SK-N-SH treated with all-trans-retinoic acid at 6 μM for 48 hours (cell line): Measurements from ENCODE around the gene ADRA1B.

Experiments
- ATAC-seq: fragments of 200-7000 bp; cut with Tn5 transposase; 3 replicates; pipeline ENCODE4 v1.9.1; 2020; ENCODE audit warnings: mild to moderate bottlenecking, moderate library complexity
- ARNTL ChIP-seq: fragments of 450-650 bp; formaldehyde crosslinking; IDR thresholded peaks from 2 replicates; pipeline ENCODE4 v1.5.0; 2020; ENCODE audit warnings: low read depth, mild to moderate bottlenecking, moderate library complexity, borderline replicate concordance
- CSDC2 ChIP-seq: fragments of 250-450 bp; sonication (Bioruptor Pico); IDR thresholded peaks from 2 replicates; pipeline ENCODE4 v1.5.0; 2020; ENCODE audit warnings: mild to moderate bottlenecking, moderate library complexity
- CSRNP3 ChIP-seq: fragments of 250-450 bp; sonication (Bioruptor Pico); IDR thresholded peaks from 2 replicates; pipeline ENCODE4 v1.5.1; 2021; ENCODE audit warnings: mild to moderate bottlenecking, moderate library complexity
- ESRRG ChIP-seq: fragments of 250-450 bp; sonication (Bioruptor Pico); IDR thresholded peaks from 2 replicates; pipeline ENCODE4 v1.6.1; 2021; ENCODE audit warnings: mild to moderate bottlenecking
- GLIS3 ChIP-seq: fragments of 250-450 bp; sonication (Bioruptor Pico); IDR thresholded peaks from 2 replicates; pipeline ENCODE4 v1.5.0; 2020; ENCODE audit warnings: mild to moderate bottlenecking, moderate library complexity
- ISL1 ChIP-seq: fragments of 250-450 bp; sonication (Bioruptor Pico); IDR thresholded peaks from 2 replicates; pipeline ENCODE4 v2.1.2; 2022; ENCODE audit warnings: mild to moderate bottlenecking, moderate library complexity
- OSR1 ChIP-seq: fragments of 250-450 bp; sonication (Bioruptor Pico); IDR thresholded peaks from 2 replicates; pipeline ENCODE4 v1.8.0; 2022; ENCODE audit warnings: moderate library complexity, mild to moderate bottlenecking, inconsistent platforms
- PATZ1 ChIP-seq: fragments of 250-450 bp; sonication (Bioruptor Pico); IDR thresholded peaks from 2 replicates; pipeline ENCODE4 v1.8.0; 2020; ENCODE audit warnings: mild to moderate bottlenecking, moderate library complexity, borderline replicate concordance
- POU6F1 ChIP-seq: fragments of 250-450 bp; sonication (Bioruptor Pico); IDR thresholded peaks from 2 replicates; pipeline ENCODE4 v1.8.0; 2021; ENCODE audit warnings: low read depth, mild to moderate bottlenecking, moderate library complexity, borderline replicate concordance
- PPARA ChIP-seq: fragments of 250-450 bp; sonication (Bioruptor Pico); IDR thresholded peaks from 2 replicates; pipeline ENCODE4 v1.5.0; 2020; ENCODE audit warnings: mild to moderate bottlenecking, borderline replicate concordance
- RARB ChIP-seq: fragments of 250-450 bp; sonication (Bioruptor Pico); IDR thresholded peaks from 2 replicates; pipeline ENCODE4 v1.8.0; 2021; ENCODE audit warnings: mild to moderate bottlenecking, moderate library complexity
- SNAI2 ChIP-seq: fragments of 250-450 bp; sonication (Bioruptor Pico); IDR thresholded peaks from 2 replicates; pipeline ENCODE4 v1.5.0; 2020; ENCODE audit warnings: mild to moderate bottlenecking, moderate library complexity
- TCF4 ChIP-seq: fragments of 250-450 bp; sonication (Bioruptor Pico); IDR thresholded peaks from 2 replicates; pipeline ENCODE4 v1.8.0; 2021; ENCODE audit warnings: mild to moderate bottlenecking, moderate library complexity, borderline replicate concordance
- TSHZ2 ChIP-seq: fragments of 250-450 bp; sonication (Bioruptor Pico); IDR thresholded peaks from 2 replicates; pipeline ENCODE4 v1.5.0; 2020; ENCODE audit warnings: mild to moderate bottlenecking, moderate library complexity
- ZC3H10 ChIP-seq: fragments of 250-450 bp; sonication (Bioruptor Pico); IDR thresholded peaks from 2 replicates; pipeline ENCODE4 v1.5.1; 2021; ENCODE audit warnings: mild to moderate bottlenecking, moderate library complexity
- ZFP3 ChIP-seq: fragments of 250-450 bp; sonication (Bioruptor Pico); IDR thresholded peaks from 2 replicates; pipeline ENCODE4 v1.5.0; 2020; ENCODE audit warnings: mild to moderate bottlenecking, moderate library complexity
- ZFP30 ChIP-seq: fragments of 450-650 bp; formaldehyde crosslinking; IDR thresholded peaks from 2 replicates; pipeline ENCODE4 v1.5.0; 2022; ENCODE audit warnings: mild to moderate bottlenecking, moderate library complexity
- ZNF565 ChIP-seq: fragments of 450-650 bp; formaldehyde crosslinking; conservative IDR thresholded peaks from 2 replicates; pipeline ENCODE4 v1.5.0; 2020; ENCODE audit warnings: low read depth, mild to moderate bottlenecking, moderate library complexity
- ZNF70 ChIP-seq: fragments of 450-650 bp; formaldehyde crosslinking; IDR thresholded peaks from 2 replicates; pipeline ENCODE4 v1.5.0; 2020; ENCODE audit warnings: mild to moderate bottlenecking, moderate library complexity
- ZNF8 ChIP-seq: fragments of 450-650 bp; formaldehyde crosslinking; IDR thresholded peaks from 2 replicates; pipeline ENCODE4 v1.5.0; 2020; ENCODE audit warnings: mild to moderate bottlenecking, moderate library complexity
- TF ChIP-seq, protein P1 (sequence below): fragments of 250-450 bp; sonication (Bioruptor Pico); IDR thresholded peaks from 2 replicates; pipeline ENCODE4 v1.5.1; 2020; ENCODE audit warnings: low read depth, mild to moderate bottlenecking, moderate library complexity

Gene ADRA1B

GRCh38 chr5:159884917-159885620 lies 31.2 kb upstream of the ADRA1B start:
- ATAC-seq, result no peak
- TF ChIP-seq CSDC2, result no peak
- TF ChIP-seq ZNF8 (CRISPR knock-in tag), result no peak
- no peak for TF ChIP-seq PPARA (CRISPR knock-in tag)
- TF ChIP-seq SNAI2 (CRISPR knock-in tag), result no peak
- TF ChIP-seq ZFP3 (CRISPR knock-in tag), result no peak
- TF ChIP-seq, protein P1, sequence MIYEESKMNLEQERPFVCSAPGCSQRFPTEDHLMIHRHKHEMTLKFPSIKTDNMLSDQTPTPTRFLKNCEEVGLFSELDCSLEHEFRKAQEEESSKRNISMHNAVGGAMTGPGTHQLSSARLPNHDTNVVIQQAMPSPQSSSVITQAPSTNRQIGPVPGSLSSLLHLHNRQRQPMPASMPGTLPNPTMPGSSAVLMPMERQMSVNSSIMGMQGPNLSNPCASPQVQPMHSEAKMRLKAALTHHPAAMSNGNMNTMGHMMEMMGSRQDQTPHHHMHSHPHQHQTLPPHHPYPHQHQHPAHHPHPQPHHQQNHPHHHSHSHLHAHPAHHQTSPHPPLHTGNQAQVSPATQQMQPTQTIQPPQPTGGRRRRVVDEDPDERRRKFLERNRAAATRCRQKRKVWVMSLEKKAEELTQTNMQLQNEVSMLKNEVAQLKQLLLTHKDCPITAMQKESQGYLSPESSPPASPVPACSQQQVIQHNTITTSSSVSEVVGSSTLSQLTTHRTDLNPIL (CRISPR knock-in tag), result no peak
- TF ChIP-seq ZFP30, result no peak
- no peak for TF ChIP-seq RARB (CRISPR knock-in tag)
- TF ChIP-seq PATZ1 (CRISPR knock-in tag), result no peak
- TF ChIP-seq ZC3H10 (CRISPR knock-in tag), result no peak
- no peak for TF ChIP-seq ZNF565 (CRISPR knock-in tag)
- no peak for TF ChIP-seq POU6F1
- no peak for TF ChIP-seq ARNTL
- no peak for TF ChIP-seq TSHZ2
- no peak for TF ChIP-seq GLIS3 (CRISPR knock-in tag)
- no peak for TF ChIP-seq CSRNP3 (CRISPR knock-in tag)
- no peak for TF ChIP-seq ZNF70
- TF ChIP-seq ISL1, result no peak
- TF ChIP-seq, all 23 proteins: peak for 0

GRCh38 chr5:159886296-159886695 lies 30.0 kb upstream of the ADRA1B start:
- no peak for ATAC-seq
- no peak for TF ChIP-seq ZFP30
- no peak for TF ChIP-seq ZNF565 (CRISPR knock-in tag)
- TF ChIP-seq CSRNP3 (CRISPR knock-in tag), result no peak
- TF ChIP-seq ZFP3 (CRISPR knock-in tag), result no peak
- TF ChIP-seq ISL1, result no peak
- TF ChIP-seq TCF4 (CRISPR knock-in tag), result no peak
- TF ChIP-seq, protein P1 (CRISPR knock-in tag), result no peak
- no peak for TF ChIP-seq PPARA (CRISPR knock-in tag)
- TF ChIP-seq OSR1, result no peak
- TF ChIP-seq SNAI2 (CRISPR knock-in tag), result no peak
- no peak for TF ChIP-seq ZNF8 (CRISPR knock-in tag)
- no peak for TF ChIP-seq ESRRG
- TF ChIP-seq GLIS3 (CRISPR knock-in tag), result no peak
- TF ChIP-seq RARB (CRISPR knock-in tag), result no peak
- TF ChIP-seq PATZ1 (CRISPR knock-in tag), result no peak
- no peak for TF ChIP-seq CSDC2
- TF ChIP-seq ZC3H10 (CRISPR knock-in tag), result no peak
- no peak for TF ChIP-seq POU6F1
